Coronary artery (tissue), 2 donors: ENCODE results near the gene ARPC5.

ENCODE experiments used
- DNase-seq: peaks from one replicate; pipeline ENCODE4 v3.0.0-alpha.2; 2017; ENCODE audit warnings: low spot score
- H3K27ac ChIP-seq, 2 donors: fragments of 200-600 bp; sonication (generic); one replicate each; pipeline ENCODE4 v1.5.1; 2016 to 2019
- H3K4me3 ChIP-seq: fragments of 200-600 bp; sonication (generic); 2 replicates; pipeline ENCODE4 v1.5.1; 2016; ENCODE audit warnings: mild to moderate bottlenecking, moderate library complexity
- CTCF ChIP-seq: fragments of 200-600 bp; sonication (generic); IDR thresholded peaks from one replicate; pipeline ENCODE4 v1.5.1; 2019; ENCODE audit warnings: antibody characterized with exemption

Gene ARPC5

GRCh38 chr1:183609759-183610452 lies 25.7 kb downstream of the ARPC5 start:
- TF ChIP-seq CTCF: no peak
- peak; percentile 78 for DNase-seq
- Histone ChIP-seq H3K4me3 (peak overlapping the region; percentile 35), H3K27ac (peak overlapping the region; percentile 77 to 87)

GRCh38 chr1:183609313-183609712 lies 26.3 kb downstream of the ARPC5 start:
- H3K27ac ChIP-seq: peak overlapping the region; percentile 77 to 87
- H3K4me3 ChIP-seq: peak overlapping the region; percentile 35
- peak; percentile 83 for DNase-seq
- no peak for TF ChIP-seq CTCF

- TF ChIP-seq CTCF: no peak
- Histone ChIP-seq H3K27ac (peak overlapping the region in 1 of 2 donors; percentile 77), H3K4me3 (no peak overlapping the region)
- no peak for DNase-seq
Measured at GRCh38 chr1:183607322-183607980, 28.1 kb downstream of the ARPC5 start.

- DNase-seq: no peak
- TF ChIP-seq CTCF: no peak
- no peak overlapping the region for H3K27ac ChIP-seq
- H3K4me3 ChIP-seq: no peak overlapping the region
Measured at GRCh38 chr1:183605904-183606303, 29.7 kb downstream of the ARPC5 start.

GRCh38 chr1:183604815-183605214 lies 30.8 kb downstream of the ARPC5 start:
- no peak for TF ChIP-seq CTCF
- H3K4me3 ChIP-seq: no peak overlapping the region
- peak overlapping the region in 1 of 2 donors; percentile 51 for H3K27ac ChIP-seq
- no peak for DNase-seq

GRCh38 chr1:183604038-183604808 lies 31.4 kb downstream of the ARPC5 start:
- no peak for TF ChIP-seq CTCF
- DNase-seq: no peak
- H3K4me3 ChIP-seq: no peak overlapping the region
- H3K27ac ChIP-seq: peak overlapping the region in 1 of 2 donors; percentile 51
